Calu3 (cell line): ENCODE measurements around the gene FRY. TPM values are rescaled to one million over a fixed set of nuclear protein-coding genes. Genes with fewer than 3 reads are reported as not detected.
A peak's percentile ranks its signal among the peaks of the same experiment; 100 is the strongest.

ENCODE experiments used
- BruUV-seq: library from RNA; stranded (reverse); fragments of 400-500 nt; replicated peaks from 2 replicates; lab custom pipeline; 2021; lab: Mats Ljungman, UMichigan
- CTCF ChIA-PET: fragments of 300-600 bp; sonication (Branson Sonifier 250); formaldehyde crosslinking; loops from one replicate; lab custom pipeline; 2022; ENCODE audit warnings: antibody characterized with exemption; lab: Charles Lee
- DNase-seq: peaks from one replicate; pipeline ENCODE4 v3.0.0; 2022
- H3K27ac Mint-ChIP-seq: one replicate; pipeline ENCODE4 v1.8.0; 2022; ENCODE audit warnings: mixed read lengths; ENCODE audit not compliant: unreplicated experiment
- H3K27me3 Mint-ChIP-seq: one replicate; pipeline ENCODE4 v1.8.0; 2022; ENCODE audit warnings: mixed read lengths; ENCODE audit not compliant: unreplicated experiment
- H3K36me3 Mint-ChIP-seq: one replicate; pipeline ENCODE4 v1.8.0; 2022; ENCODE audit warnings: mild to moderate bottlenecking, moderate library complexity, mixed read lengths; ENCODE audit not compliant: insufficient read depth, unreplicated experiment
- H3K4me1 Mint-ChIP-seq: one replicate; pipeline ENCODE4 v1.8.0; 2022; ENCODE audit warnings: mild to moderate bottlenecking, low read depth, mixed read lengths; ENCODE audit not compliant: unreplicated experiment
- H3K4me3 Mint-ChIP-seq: one replicate; pipeline ENCODE4 v1.8.0; 2022; ENCODE audit warnings: mild to moderate bottlenecking, low read depth, moderate library complexity, mixed read lengths; ENCODE audit not compliant: unreplicated experiment
- H3K9me3 Mint-ChIP-seq: one replicate; pipeline ENCODE4 v1.8.0; 2022; ENCODE audit warnings: low read depth, mixed read lengths; ENCODE audit not compliant: unreplicated experiment
- CTCF ChIP-seq: fragments of 200-600 bp; IDR thresholded peaks from one replicate; pipeline ENCODE4 v1.8.0; 2022; ENCODE audit warnings: antibody characterized with exemption; ENCODE audit not compliant: unreplicated experiment
- intact Hi-C: fragments of 100-400 bp; cut with micrococcal nuclease; formaldehyde crosslinking; loops from one replicate; pipeline ENCODE4 v1.10.0; 2022; ENCODE audit not compliant: unreplicated experiment
- total RNA-seq: library from RNA; stranded (reverse); gene quantifications from 2 replicates; pipeline ENCODE4 v1.2.3, GENCODE V29; 2022

The FRY gene
- total RNA-seq, 1 experiment from 2014 or later = 6.2 TPM

DNA sequence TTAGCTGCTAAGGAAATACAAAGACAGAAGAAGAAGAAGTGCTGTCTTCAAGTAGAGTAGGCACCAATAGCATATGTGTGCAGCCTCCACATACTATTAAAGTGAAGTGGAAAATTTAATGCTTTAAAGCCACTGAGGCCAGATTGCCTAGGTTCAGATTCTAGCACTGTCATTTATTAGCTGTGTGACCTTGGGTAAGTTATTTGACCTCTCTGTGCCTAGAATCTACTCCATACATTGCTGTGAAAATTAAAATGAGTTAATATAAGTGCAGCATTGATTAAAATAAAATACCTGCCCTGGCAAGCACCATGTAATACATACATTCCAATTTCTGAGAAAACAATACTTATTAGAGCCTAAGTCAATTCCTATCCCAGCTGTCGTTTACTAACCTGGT is 110.5 kb downstream of the FRY start:
- intact Hi-C loops = no loop called here
- Mint-ChIP-seq H3K27ac (no peak overlapping the region), H3K4me3 (no peak overlapping the region), H3K9me3 (no peaks in the 10 kb centered on the region), H3K36me3 (no peaks in the 10 kb centered on the region), H3K27me3 (no peaks in the 10 kb centered on the region), H3K4me1 (peaks cover 16% of the 10 kb centered on the region)
- BruUV-seq = no TSS peak
- no peak for TF ChIP-seq CTCF
- CTCF ChIA-PET = no interaction called here
- DNase-seq = no peak

DNA sequence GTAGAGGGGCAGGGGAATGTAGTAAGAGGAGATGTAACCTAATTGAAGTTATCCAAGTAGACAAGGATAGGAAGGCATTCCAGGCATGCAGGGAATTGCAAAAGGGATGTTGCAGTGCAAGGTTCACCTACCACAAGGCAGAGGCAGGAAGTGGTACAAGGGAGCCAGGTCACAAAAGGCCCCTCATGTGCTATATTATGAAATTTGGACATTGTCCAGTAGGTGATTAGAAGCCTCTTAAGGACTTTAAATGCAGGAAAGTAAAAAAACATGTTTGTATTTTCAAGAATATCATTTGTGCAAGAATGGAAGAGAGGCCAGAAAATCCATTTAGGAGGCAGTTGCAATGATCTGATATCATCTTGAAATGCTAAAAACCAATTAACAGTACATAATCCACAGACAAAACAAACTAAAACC is 111.4 kb downstream of the FRY start:
- Mint-ChIP-seq H3K27ac (peak overlapping the region; percentile 20), H3K36me3 (no peaks in the 10 kb centered on the region), H3K9me3 (no peaks in the 10 kb centered on the region), H3K27me3 (no peaks in the 10 kb centered on the region), H3K4me3 (peak overlapping the region; percentile 2), H3K4me1 (peaks cover 16% of the 10 kb centered on the region)
- no peak for TF ChIP-seq CTCF
- intact Hi-C loops = no loop called here
- no TSS peak for BruUV-seq
- CTCF ChIA-PET = interaction anchor here (0.5 to 0.6 kb wide), 2 partner anchors 36 to 233 kb away, joined by 3 to 4 read pairs; no protein-coding TSS in a partner anchor
- peak; percentile 29 for DNase-seq

DNA sequence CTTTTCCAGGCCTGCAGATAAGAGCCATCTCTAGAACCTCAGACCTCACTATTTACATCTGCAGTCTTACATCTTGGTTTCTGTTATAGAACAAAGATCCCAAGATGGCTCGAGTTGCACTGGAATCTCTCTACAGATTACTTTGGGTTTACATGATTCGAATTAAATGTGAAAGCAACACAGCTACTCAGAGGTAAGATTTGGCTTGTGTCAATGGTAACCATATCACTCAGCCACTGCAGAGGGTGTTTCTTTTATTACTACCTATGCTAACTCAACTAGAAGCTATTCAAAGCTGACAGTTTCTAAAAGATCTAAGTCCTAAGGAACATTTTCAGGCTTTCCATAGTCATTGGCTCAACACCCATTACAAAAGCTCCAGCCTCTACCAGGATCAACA is 115.6 kb downstream of the FRY start:
- no peaks in the 10 kb centered on the region for H3K36me3 Mint-ChIP-seq
- H3K27ac Mint-ChIP-seq = no peak overlapping the region
- no peak for TF ChIP-seq CTCF
- CTCF ChIA-PET = no interaction called here
- H3K9me3 Mint-ChIP-seq = no peaks in the 10 kb centered on the region
- no peaks in the 10 kb centered on the region for H3K27me3 Mint-ChIP-seq
- H3K4me3 Mint-ChIP-seq = no peak overlapping the region
- intact Hi-C loops = no loop called here
- BruUV-seq = no TSS peak
- peaks cover 15% of the 10 kb centered on the region for H3K4me1 Mint-ChIP-seq
- no peak for DNase-seq

DNA sequence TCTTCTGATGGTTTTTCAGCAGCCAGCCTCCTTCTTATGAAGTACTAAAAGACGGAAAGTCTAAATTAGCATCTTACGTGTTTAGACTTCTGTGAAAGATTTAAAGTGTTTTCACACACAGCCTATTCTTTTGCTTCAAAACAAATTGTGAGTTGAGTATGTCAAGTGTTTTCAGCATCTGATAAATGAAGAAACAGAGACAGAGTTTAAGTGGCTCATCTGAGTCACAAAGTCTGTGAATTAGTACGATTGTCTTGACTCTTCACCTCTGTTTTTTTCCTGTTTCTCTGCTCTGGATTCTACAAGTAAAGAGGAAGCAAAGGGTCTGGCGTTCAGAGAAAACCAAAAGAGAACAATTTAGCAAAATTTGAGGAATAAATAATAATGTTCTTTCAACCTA is 116.4 kb downstream of the FRY start:
- no peak for DNase-seq
- H3K27me3 Mint-ChIP-seq = no peaks in the 10 kb centered on the region
- TF ChIP-seq CTCF = no peak
- no peak overlapping the region for H3K27ac Mint-ChIP-seq
- CTCF ChIA-PET = no interaction called here
- H3K4me3 Mint-ChIP-seq = no peak overlapping the region
- no TSS peak for BruUV-seq
- no peaks in the 10 kb centered on the region for H3K36me3 Mint-ChIP-seq
- intact Hi-C loops = no loop called here
- H3K9me3 Mint-ChIP-seq = no peaks in the 10 kb centered on the region
- H3K4me1 Mint-ChIP-seq = peaks cover 7% of the 10 kb centered on the region
